ENCODE data around the gene CCDC82.

DNA sequence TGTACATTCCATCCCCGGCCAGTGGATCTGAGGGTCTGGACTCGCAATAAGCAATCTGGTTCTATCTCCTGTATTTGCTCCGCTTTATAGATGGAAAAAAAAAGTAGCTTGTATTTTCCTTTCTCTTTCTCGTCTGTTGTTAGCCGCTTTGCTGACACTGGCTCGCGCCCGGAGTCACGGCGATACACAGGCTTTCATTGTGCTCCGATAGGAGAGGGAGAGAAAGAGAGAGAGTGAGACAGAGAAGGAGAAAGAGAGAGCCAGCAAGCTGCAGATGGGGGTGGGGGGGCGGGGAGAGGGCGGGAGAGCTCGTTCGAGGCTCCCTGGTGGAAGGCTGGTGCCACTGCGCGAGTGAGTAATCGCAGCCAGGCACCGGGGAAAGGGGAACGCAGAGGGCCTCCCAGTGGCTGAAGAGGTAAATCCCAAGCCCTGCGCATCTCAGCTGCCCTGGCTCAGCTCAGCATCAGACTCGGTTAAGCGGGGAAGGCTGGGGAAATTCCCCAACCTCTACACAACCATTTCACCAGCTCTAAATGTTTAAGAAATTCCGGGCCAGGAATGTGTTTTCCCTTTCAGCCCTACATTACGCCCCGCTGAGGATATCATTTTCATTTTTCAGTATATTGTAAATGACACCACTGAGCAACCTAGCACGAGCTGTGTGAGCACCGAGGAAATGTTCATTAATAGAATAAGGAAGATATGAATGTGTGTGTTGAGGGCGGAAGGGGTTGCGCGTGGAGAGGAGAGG lies 46.6 kb downstream of the CCDC82 start, which contains the start of gene MAML2:
- TF ChIP-seq, protein P1, sequence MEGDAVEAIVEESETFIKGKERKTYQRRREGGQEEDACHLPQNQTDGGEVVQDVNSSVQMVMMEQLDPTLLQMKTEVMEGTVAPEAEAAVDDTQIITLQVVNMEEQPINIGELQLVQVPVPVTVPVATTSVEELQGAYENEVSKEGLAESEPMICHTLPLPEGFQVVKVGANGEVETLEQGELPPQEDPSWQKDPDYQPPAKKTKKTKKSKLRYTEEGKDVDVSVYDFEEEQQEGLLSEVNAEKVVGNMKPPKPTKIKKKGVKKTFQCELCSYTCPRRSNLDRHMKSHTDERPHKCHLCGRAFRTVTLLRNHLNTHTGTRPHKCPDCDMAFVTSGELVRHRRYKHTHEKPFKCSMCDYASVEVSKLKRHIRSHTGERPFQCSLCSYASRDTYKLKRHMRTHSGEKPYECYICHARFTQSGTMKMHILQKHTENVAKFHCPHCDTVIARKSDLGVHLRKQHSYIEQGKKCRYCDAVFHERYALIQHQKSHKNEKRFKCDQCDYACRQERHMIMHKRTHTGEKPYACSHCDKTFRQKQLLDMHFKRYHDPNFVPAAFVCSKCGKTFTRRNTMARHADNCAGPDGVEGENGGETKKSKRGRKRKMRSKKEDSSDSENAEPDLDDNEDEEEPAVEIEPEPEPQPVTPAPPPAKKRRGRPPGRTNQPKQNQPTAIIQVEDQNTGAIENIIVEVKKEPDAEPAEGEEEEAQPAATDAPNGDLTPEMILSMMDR (IDR thresholded peaks at IDR 0.05) = peak; percentile 87
- TF ChIP-seq ZFX (IDR thresholded peaks at IDR 0.05; ENCODE audit: borderline replicate concordance) = no peak
